KG1 (cell line): ENCODE data around the gene TRNAU1AP.
"Not testable (repeated sequence)": the region's sequence is repeated elsewhere in the genome, so short reads cannot be mapped to it uniquely, and the experiment has no call there.

Source experiments
- DNase-seq: peaks from one replicate; lab custom pipeline; 2025; lab: John Stamatoyannopoulos, UW

The TRNAU1AP gene

DNA sequence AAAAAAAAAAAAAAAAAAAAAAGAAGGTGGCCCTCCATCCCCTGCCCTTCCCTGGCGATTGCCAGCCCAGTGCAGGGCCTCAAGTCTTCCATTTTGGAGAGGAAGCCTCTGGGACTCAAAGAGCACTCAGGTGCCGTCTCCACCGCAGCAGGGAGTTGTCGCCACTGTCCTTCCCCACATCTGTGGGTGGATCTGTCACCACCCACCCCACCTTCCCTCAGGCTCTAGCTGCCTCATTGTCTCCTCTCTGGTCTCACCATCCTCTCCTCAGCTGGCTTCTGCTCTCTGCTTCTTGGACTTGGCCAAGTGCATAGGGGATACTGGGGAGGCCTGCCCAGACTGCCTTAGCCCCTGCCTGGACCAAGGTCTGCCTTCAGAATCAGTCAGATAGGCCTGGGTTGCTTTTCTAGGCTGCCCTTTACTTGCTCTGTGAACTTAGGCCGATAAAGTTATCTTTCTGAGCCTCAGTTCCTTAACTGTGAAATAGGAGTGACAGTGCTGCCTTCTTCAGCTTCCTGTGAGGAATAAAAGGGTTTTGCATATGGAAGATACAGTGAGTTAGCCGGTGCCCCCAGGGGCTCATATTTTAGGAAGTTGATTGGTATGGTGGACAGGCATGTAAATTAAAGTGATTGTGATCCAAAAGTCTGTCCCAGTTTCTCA, 31.3 kb upstream of the TRNAU1AP start:
- DNase-seq: no peak

DNA sequence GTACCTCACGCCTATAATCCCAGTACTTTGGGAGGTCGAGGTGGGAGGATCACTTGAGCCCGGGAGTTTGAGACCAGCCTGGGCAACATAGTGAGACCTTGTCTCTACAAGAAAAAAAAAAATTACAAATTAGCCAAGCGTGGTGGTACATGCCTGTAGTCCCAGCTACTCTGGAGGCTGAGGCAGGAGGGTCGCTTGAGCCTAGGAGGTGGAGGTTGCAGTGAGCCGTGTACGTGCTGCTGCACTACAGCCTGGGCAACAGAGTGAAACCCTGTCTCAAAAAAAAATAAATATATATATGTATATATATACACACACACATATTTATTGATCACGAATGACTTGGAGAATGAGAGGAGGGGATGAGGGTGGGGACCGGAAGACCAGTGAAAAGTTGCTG, 30.3 kb upstream of the TRNAU1AP start:
- not testable (repeated sequence) for DNase-seq

DNA sequence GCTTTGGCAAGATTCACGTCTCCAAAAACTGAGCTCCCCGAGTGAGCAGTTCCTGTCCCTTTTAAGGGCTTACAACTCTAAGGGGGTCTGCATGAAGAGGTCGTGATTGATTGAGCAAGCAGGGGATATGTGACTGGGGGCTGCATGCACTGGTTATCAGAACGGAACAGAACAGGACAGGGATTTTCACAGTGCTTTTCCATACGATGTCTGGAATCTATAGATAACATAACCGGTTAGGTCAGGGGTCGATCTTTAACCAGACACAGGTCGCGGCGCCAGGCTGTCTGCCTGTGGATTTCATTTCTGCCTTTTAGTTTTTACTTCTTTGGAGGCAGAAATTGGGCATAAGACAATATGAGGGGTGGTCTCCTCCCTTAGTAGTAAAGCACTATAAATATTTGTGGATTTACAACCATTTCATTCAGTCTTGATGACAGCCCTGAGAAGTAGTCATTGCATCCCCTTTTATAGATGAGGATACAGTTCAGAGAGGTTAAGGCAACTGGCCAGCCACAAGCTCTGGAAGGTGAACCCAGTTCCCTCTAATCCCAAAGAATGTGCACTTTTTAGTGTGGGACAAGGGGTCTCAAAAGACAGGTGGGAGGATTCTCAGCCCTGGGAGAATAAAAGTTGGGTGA, 27.8 kb upstream of the TRNAU1AP start:
- DNase-seq: not testable (repeated sequence)

DNA sequence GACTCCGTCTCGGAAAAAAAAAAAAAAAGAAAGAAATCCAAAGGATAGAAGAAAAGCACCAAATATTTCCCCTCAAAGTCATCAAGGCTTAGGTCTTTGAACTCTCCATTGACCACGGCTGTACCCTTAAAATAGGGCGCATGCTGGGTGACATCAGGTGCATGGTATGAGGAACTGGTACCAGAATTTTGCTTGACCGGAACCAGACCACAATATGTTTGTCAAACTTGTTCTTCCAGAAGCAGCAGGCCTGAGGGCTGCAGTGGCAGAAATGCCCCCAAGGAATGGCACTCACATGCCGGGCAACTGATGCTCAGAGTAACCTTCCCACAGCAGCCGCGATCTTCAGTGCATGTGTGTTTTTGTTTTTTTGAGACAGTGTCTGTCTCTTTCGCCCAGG, 26.0 kb upstream of the TRNAU1AP start:
- DNase-seq: no peak

GRCh38 chr1:28530456-28530855, 22.4 kb upstream of the TRNAU1AP start:
- DNase-seq: no peak

- no peak for DNase-seq
Observed at GRCh38 chr1:28534671-28535070, 18.2 kb upstream of the TRNAU1AP start.

- no peak for DNase-seq
Observed at GRCh38 chr1:28535180-28535579, 17.7 kb upstream of the TRNAU1AP start.

DNA sequence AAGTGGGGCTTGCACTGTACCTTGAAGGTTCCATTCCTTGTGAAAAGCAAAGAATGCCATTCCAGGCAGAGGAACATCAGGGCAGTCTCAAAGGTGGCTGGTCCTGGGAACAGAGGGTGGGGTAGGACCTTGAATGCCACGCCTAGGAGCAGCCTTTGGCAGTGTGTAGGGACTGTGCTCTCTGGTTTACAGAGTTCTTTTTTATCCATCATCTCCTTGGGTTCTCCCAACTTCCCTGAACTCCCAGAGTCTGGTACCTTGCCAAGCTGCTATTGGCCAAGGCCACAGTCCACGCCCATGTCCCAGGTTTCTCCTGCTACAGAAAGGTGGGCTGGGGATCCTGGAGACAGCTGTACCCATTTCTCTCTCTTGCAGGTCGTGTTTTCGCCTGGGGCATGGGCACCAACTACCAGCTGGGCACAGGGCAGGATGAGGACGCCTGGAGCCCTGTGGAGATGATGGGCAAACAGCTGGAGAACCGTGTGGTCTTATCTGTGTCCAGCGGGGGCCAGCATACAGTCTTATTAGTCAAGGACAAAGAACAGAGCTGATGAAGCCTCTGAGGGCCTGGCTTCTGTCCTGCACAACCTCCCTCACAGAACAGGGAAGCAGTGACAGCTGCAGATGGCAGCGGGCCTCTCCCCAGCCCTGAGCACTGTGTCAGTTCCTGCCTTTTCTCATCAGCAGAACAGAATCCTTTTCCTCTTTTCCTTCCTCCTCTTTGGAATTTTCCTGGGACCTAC, 15.3 kb upstream of the TRNAU1AP start:
- no peak for DNase-seq

- no peak for DNase-seq
Observed at GRCh38 chr1:28538286-28538685, 14.6 kb upstream of the TRNAU1AP start.

DNA sequence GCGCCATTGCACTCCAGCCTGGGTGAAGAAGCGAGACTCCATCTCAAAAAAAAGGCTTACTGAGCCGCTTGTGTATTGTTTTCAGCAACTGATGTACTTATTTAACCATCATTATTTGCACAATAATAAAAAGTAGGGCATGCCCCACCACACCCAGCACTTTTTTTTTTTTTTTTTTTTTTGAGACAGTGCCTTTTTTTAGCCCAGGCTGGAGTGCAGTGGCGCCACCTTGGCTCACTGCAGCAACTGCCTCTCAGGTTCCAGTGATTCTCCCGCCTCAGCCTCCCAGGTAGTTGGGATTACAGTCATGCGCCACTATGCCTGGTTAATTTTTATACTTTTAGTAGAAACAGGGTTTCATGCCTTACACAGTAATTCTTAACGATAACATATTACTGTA, 12.2 kb upstream of the TRNAU1AP start:
- DNase-seq: no peak

DNA sequence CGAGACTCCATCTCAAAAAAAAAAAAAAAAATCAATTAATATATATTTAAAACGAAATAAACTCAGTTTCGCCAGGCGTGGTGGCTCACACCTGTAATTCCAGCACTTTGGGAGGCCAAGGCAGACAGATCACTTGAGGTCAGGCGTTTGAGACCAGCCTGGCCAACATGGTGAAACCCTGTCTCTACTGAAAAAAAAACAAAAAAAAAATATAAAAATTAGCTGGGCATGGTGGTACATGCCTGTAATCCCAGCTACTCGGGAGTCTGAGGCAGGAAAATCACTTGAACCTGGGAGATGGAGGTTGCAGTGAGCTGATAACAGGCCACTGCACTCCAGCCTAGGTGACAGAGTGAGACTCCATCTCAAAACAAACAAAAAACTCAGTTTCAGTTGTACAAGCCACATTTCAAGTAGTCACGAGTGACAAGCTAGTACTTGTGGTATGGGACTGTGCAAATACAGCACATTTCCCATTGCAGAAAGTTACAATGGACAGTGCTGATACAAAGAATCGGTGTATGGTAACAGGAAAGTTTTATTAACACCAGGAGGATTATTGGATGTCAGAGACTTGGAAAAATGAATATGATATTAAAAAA, 11.4 kb upstream of the TRNAU1AP start:
- not testable (repeated sequence) for DNase-seq

DNA sequence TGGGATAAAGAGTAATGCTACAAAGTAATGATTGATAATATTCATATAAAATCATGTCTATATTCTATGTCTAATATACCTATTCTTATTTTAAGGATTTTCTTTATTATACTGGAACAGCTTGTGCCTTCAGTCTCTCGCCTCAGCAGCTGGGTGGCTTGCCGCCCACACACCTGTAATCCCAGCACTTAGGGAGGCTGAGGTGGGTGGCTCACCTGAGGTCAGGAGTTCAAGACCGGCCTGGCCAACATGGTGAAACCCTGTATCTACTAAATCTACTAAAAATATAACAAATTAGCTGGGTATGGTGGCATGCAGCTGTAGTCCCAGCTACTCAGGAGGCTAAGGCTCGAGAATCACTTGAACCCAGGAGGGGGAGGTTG, 7.6 kb upstream of the TRNAU1AP start:
- DNase-seq: no peak

DNA sequence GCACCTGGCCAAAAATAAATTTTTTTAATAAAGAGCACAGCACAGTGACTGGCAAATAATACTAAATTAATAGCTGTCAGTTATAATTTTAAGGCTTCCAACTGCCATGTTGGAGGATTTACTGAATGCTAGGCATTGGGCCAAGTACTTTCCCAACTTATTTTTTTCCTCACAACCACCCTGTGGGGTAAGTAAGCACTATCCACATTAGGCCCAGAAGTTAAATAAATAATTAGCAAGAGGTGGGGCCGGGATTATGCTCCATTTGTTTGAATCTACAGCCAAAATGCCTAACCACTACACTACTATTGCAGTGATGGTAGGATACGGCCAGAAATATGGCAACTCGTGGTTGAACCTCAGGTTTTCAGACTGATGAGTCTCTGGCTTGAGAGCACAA, 4.6 kb upstream of the TRNAU1AP start:
- DNase-seq: no peak

DNA sequence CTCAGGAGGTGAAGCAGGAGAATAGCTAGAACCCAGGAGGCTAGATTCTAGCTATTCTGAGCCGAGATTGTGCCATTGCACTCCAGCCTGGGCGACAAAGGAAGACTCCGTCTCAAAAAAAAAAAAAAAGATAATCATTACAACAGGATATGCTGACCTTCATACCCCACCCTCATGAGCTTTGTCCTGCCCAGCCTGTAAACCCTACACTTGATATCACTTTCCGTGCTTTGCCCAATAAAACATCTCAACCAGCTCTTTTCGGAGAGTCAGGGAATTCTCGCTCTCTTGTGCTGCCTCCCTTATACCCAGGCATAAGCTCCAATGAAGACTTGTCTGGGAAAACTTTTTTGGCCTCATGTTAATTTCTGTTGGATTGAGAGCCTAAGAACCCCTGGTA, 1.5 kb upstream of the TRNAU1AP start:
- no peak for DNase-seq

DNA sequence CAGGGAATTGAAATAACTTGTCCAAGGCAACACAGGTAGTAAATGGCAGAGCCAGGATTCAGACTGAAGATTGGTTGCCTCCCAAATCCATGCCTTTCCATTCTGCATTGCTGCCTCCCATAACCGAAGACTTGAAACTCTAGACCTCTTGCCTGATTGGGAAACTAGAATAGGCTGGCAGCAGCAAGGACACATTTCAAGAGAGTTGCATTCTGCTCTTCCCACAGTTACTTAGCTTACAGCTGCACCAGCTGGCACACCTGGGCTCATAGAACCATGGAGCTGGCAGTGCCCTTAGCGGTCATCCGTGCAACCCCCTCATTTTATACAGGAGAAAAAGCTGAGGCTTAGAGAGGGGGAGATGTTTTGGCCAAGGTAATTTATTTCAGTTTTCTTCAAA, 8.0 kb downstream of the TRNAU1AP start:
- DNase-seq: no peak

DNA sequence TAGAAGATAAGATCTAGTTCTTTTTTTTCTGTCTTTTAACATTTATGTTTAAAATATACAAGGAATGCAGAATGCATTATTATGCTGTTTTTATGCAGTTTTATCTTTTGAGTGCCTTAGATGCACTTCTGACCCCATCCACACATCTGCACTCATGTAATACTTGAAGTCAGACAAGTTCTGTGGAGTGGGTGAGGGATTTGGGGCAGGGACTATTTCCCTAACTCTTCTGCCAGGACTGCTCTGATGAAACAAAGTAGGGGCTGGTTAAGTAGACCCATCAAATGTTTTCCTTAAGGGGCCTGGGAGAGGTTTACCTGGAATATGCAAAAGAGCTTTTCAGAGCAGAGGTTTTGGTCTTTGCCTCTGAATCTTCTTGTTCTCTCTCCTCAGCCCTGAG, 11.4 kb downstream of the TRNAU1AP start:
- DNase-seq: no peak

DNA sequence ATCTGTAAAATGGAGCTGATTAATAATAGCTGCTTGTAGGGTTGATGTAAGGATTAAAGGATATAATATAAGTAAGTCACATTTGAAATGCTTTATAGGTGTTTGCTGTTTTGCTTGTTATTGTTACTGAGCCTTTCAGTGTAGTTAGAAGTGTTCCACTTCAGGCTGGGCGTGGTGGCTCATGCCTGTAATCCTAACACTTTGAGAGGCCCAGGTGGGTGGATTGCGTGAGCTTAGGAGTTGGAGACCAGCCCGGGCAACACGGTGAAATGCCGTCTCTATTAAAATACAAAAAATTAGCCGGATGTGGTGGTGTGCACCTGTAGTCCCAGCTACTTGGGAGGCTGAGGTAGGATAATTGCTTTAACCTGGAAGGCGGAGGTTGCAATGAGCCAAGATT, 12.2 kb downstream of the TRNAU1AP start:
- no peak for DNase-seq

GRCh38 chr1:28565726-28566125, 12.8 kb downstream of the TRNAU1AP start:
- DNase-seq: no peak

DNA sequence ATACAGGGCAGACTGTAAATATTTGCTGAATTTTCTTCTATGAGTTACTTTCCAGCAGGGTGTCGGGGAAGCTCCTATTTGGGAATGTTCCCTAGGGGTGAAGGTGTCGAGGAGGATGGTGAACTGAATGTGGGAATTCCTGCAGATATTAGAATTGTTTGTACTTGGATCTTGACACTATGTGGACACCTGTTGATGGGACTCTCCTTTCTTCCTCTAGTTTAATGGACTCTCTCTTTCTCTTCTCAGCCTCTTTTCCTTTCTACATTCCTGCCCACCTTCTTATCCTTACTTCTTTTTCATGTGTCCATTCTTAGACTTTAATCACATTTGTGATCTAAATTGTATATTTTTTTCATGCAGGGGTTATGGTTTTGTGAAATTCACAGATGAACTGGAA, 14.0 kb downstream of the TRNAU1AP start:
- no peak for DNase-seq

GRCh38 chr1:28571911-28572310, 19.0 kb downstream of the TRNAU1AP start:
- DNase-seq: no peak

GRCh38 chr1:28572891-28573290, 20.0 kb downstream of the TRNAU1AP start:
- not testable (repeated sequence) for DNase-seq

DNA sequence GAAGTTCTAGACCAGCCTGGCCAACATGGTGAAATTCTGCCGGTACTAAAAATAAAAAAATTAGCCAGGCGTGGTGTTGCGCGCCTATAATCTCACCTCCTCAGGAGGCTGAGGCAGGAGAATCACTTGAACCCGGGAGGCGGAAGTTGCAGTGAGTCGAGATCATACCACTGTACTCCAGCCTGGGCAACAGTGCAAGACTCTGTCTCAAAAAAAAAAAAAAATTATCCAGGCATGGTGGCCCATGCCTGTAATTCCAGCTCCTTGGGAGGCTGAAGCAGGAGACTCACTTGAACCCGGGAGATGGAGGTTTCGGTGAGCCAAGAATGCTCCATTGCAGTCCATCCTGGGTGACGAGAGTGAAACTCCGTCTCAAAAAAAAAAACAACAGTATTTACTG, 20.7 kb downstream of the TRNAU1AP start:
- no peak for DNase-seq
